Loucy (cell line): Measurements from ENCODE around the gene WWOX.

Experiments
- EZH2phosphoT487 ChIP-seq: fragments of 200-600 bp; IDR thresholded peaks from 2 replicates; pipeline ENCODE4 v1.6.1; 2018; ENCODE audit warnings: antibody characterized with exemption, mild to moderate bottlenecking, moderate library complexity, borderline replicate concordance
- TF ChIP-seq, protein P1 (sequence below): fragments of 200-600 bp; sonication (generic); conservative IDR thresholded peaks from 2 replicates; pipeline ENCODE4 v1.5.1; 2014; ENCODE audit warnings: mild to moderate bottlenecking, antibody characterized with exemption, low read length

DNA sequence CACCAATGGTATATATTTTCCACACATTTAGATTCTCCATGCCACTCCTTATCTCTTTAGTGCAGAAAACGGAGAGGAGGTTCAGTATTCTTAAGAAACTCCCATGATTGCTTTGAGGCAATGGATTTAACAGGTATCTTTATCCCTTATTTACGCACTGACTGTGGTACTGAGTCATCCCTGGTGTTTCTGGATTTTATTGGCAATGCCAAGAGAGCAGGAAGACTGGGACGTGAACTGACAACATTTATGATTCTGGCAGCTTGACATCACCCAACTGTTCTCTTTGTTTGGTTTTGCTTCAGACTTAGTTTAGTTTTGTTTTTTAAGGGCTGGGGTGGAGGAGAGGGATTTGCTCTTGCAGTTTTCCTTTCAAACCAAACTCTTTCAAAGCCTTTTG, 131.4 kb downstream of the WWOX start:
- TF ChIP-seq, protein P1, sequence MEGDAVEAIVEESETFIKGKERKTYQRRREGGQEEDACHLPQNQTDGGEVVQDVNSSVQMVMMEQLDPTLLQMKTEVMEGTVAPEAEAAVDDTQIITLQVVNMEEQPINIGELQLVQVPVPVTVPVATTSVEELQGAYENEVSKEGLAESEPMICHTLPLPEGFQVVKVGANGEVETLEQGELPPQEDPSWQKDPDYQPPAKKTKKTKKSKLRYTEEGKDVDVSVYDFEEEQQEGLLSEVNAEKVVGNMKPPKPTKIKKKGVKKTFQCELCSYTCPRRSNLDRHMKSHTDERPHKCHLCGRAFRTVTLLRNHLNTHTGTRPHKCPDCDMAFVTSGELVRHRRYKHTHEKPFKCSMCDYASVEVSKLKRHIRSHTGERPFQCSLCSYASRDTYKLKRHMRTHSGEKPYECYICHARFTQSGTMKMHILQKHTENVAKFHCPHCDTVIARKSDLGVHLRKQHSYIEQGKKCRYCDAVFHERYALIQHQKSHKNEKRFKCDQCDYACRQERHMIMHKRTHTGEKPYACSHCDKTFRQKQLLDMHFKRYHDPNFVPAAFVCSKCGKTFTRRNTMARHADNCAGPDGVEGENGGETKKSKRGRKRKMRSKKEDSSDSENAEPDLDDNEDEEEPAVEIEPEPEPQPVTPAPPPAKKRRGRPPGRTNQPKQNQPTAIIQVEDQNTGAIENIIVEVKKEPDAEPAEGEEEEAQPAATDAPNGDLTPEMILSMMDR = no peak
- no peak for TF ChIP-seq EZH2phosphoT487
